Fibroblast of pulmonary artery (primary cell): Measurements from ENCODE around the gene ZRANB2.

Experiments used
- DNase-seq: peaks from one replicate; pipeline ENCODE4 v3.0.0-alpha.2; 2010; ENCODE audit warnings: low read depth
- H3K4me3 ChIP-seq: replicated peaks from 2 replicates; pipeline ENCODE4 v1.5.1; 2011; ENCODE audit warnings: low read depth, mild to moderate bottlenecking, control low read depth, low read length, moderate library complexity
- TF ChIP-seq, protein P1 (sequence below): IDR thresholded peaks from 2 replicates; pipeline ENCODE4 v1.5.1; 2011; ENCODE audit warnings: mild to moderate bottlenecking, control low read depth, low read length, inconsistent platforms; ENCODE audit errors: missing control alignments

ZRANB2 gene

GRCh38 chr1:71101839-71102376 lies 21.1 kb upstream of the ZRANB2 start:
- TF ChIP-seq, protein P1, sequence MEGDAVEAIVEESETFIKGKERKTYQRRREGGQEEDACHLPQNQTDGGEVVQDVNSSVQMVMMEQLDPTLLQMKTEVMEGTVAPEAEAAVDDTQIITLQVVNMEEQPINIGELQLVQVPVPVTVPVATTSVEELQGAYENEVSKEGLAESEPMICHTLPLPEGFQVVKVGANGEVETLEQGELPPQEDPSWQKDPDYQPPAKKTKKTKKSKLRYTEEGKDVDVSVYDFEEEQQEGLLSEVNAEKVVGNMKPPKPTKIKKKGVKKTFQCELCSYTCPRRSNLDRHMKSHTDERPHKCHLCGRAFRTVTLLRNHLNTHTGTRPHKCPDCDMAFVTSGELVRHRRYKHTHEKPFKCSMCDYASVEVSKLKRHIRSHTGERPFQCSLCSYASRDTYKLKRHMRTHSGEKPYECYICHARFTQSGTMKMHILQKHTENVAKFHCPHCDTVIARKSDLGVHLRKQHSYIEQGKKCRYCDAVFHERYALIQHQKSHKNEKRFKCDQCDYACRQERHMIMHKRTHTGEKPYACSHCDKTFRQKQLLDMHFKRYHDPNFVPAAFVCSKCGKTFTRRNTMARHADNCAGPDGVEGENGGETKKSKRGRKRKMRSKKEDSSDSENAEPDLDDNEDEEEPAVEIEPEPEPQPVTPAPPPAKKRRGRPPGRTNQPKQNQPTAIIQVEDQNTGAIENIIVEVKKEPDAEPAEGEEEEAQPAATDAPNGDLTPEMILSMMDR: no peak
- no peak for DNase-seq
- H3K4me3 ChIP-seq: no peak overlapping the region

DNA sequence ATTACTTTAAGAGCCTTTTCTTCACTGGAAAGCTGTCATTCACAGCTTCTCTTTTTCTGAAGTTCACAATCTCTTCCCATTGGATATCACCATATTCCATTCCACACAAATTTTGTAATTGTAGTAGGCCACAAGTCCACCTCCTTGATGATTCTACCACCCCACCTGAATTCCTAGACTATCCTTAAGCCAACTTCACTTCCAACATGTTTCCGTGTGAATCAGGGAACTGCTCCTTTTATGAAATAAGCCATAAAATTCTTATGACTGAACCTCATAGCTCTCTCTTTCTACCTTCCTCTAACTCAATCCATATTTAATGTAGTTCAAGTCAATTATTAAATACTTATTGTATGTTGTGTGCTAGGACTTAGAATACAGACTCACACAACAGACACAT lies 16.6 kb upstream of the ZRANB2 start:
- TF ChIP-seq, protein P1: no peak
- no peak overlapping the region for H3K4me3 ChIP-seq
- no peak for DNase-seq

- H3K4me3 ChIP-seq: no peak overlapping the region
- TF ChIP-seq, protein P1: no peak
- no peak for DNase-seq
These were observed 14.1 kb upstream of the ZRANB2 start for GRCh38 chr1:71094913-71095312.

- DNase-seq: peak; percentile 63
- no peak overlapping the region for H3K4me3 ChIP-seq
- TF ChIP-seq, protein P1: peak; percentile 57
These were observed 13.1 kb upstream of the ZRANB2 start for GRCh38 chr1:71093938-71094337.

DNA sequence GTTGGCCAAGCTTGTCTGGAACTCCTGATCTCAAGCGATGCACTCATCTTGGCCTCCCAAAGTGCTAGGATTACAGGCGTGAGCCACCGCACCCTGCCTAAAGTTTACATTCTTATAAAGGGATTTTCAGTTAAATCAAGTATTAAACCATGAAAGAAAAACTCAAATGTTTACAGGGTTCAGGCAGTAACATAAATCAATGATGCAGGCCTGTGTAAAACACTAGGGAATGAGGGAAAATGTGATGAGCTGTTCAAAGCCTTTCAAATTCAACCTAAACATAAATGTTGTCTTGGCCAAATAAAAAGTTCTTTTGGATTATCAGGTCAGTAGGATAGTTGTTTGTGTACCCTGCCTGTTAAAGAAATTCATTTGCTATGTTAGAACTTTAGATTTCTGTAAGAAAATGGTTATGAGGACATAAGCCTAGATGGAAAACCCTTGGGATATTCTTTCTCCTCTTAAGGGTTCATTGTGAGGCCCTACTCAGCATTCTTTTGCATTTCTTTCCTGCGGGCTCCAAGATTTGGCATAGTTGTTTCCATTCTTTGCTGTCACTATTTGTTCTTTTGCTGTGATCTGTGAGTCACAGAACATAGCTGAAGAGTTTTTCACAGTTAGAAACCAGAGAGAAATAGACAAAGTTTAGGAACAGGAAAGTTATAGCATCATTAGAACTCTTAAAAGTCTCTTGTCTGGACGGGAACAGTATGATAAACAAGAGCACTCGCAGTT lies 8.9 kb upstream of the ZRANB2 start:
- TF ChIP-seq, protein P1: no peak
- peak overlapping the region; percentile 25 for H3K4me3 ChIP-seq
- DNase-seq: peak; percentile 86

- TF ChIP-seq, protein P1: no peak
- H3K4me3 ChIP-seq: no peak overlapping the region
- peak; percentile 4 for DNase-seq
These were observed 7.9 kb upstream of the ZRANB2 start for GRCh38 chr1:71088645-71089287.
